Psoas muscle (tissue), 8 donors: ENCODE measurements around the gene CD2AP. TPM values are rescaled to one million over a fixed set of nuclear protein-coding genes. Genes with fewer than 3 reads are reported as not detected.

Experiments
- ATAC-seq, 4 donors: fragments of 200-7000 bp; cut with Tn5 transposase; one replicate each; pipeline ENCODE4 v1.9.1; 2020; ENCODE audit warnings: moderate library complexity in 3 of 4, mild to moderate bottlenecking in 2 of 4
- DNase-seq, 2 donors: peaks; one replicate each; pipeline ENCODE4 v3.0.0-alpha.2; 2020
- H3K27ac ChIP-seq: fragments of 200-600 bp; one replicate; pipeline ENCODE4 v1.8.0; 2022
- H3K27me3 ChIP-seq, 3 donors: fragments of 200-600 bp in 1 of 3; one replicate each; pipeline versions ENCODE4 v1.6.1 to v1.8.0; 2013 to 2022; ENCODE audit warnings: low read length in 2 of 3, mild to moderate bottlenecking in 2 of 3, moderate library complexity in 1 of 3; ENCODE audit not compliant: insufficient read depth in 3 of 3
- H3K36me3 ChIP-seq, 2 donors: fragments of 200-600 bp in 1 of 2; one replicate each; pipeline versions ENCODE4 v1.6.1 to v1.8.0; 2013 to 2022; ENCODE audit warnings: low read depth in 1 of 2, mild to moderate bottlenecking in 1 of 2, moderate library complexity in 1 of 2; ENCODE audit not compliant: insufficient read depth in 1 of 2
- H3K4me1 ChIP-seq: fragments of 200-600 bp; one replicate; pipeline ENCODE4 v1.8.0; 2022
- H3K4me3 ChIP-seq: fragments of 200-600 bp; one replicate; pipeline ENCODE4 v1.8.0; 2022; ENCODE audit warnings: mild to moderate bottlenecking
- H3K9me3 ChIP-seq: fragments of 200-600 bp; one replicate; pipeline ENCODE4 v1.8.0; 2022
- WGBS, 3 donors: extraction: QIAGEN DNeasy Blood & Tissue Kit; methylation state at CpG; one replicate each; pipeline versions ENCODE4 v1.1.6 to v1.1.7; 2013; 5-methylcytosine and 5-hydroxymethylcytosine counted together
- intact Hi-C, 2 donors: fragments of 100-400 bp; cut with DNase I; formaldehyde crosslinking; loops; one replicate each; pipeline versions ENCODE4 v1.11.0 to v1.14.2; 2022
- polyA plus RNA-seq, 3 donors: library from polyadenylated mRNA; stranded (reverse); fragments of 200-250 nt; gene quantifications; one replicate each; pipeline ENCODE4 v1.2.3, GENCODE V29; 2013
- total RNA-seq, 4 donors: library from RNA; stranded (reverse); fragmentation: NEBNext Ultra II Directional in 2 of 4; extraction: Animal tissue kit (Norgen Biotek cat#: 25700) in 2 of 4; gene quantifications; one replicate each; pipeline versions ENCODE4 v1.2.1 to v1.2.4, GENCODE V29; 2021 to 2023
- TF ChIP-seq, protein P1 (sequence below): fragments of 200-600 bp; IDR thresholded peaks from one replicate; pipeline ENCODE4 v1.8.0; 2022; ENCODE audit warnings: antibody characterized with exemption
- donor health status: healthy with polysubstance abuse.
- donor health status: DM: no; HTN: no; CAD: no; lungs with moderate emphysema.
- donor health status: Bipolar disorder and iron deficiency.
- donor health status: healthy.
- donor health status: DM: yes; HTN: yes; CAD: no.
- donor health status: DM: no; HTN: no; CAD: no.
- donor health status: DM: no; HTN: no; CAD: no.
- donor health status: DM: yes; HTN: yes; CAD: no.

The CD2AP gene
- total and polyA plus RNA-seq, 7 donors, result 3.4 to 11.7 (median 8.3) TPM

DNA sequence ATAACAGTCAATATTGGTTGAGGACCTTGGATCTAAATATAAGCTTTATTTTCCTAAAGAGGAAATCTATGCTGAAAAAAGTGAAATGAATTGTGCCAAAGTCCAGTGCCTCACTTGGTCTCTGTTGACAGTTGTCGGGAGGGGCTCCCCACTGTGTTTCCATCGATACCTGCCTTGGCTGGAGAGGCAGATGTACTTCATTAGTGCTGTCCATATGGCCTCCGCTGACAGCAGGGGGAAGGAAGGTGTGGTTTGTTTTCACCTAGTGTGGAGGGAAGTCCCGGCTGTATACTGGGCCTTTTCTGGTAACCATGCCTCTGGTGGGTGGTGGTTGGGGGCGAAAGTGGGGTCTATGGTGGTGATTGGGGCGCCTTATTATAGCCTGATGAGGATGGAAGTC is 42.7 kb downstream of the CD2AP start:
- Histone ChIP-seq H3K27ac (no peak overlapping the region), H3K27me3 (no peaks in the 10 kb centered on the region), H3K36me3 (no peaks in the 10 kb centered on the region), H3K4me1 (no peaks in the 10 kb centered on the region), H3K4me3 (no peak overlapping the region), H3K9me3 (no peaks in the 10 kb centered on the region)
- ATAC-seq, result no peak
- TF ChIP-seq, protein P1, sequence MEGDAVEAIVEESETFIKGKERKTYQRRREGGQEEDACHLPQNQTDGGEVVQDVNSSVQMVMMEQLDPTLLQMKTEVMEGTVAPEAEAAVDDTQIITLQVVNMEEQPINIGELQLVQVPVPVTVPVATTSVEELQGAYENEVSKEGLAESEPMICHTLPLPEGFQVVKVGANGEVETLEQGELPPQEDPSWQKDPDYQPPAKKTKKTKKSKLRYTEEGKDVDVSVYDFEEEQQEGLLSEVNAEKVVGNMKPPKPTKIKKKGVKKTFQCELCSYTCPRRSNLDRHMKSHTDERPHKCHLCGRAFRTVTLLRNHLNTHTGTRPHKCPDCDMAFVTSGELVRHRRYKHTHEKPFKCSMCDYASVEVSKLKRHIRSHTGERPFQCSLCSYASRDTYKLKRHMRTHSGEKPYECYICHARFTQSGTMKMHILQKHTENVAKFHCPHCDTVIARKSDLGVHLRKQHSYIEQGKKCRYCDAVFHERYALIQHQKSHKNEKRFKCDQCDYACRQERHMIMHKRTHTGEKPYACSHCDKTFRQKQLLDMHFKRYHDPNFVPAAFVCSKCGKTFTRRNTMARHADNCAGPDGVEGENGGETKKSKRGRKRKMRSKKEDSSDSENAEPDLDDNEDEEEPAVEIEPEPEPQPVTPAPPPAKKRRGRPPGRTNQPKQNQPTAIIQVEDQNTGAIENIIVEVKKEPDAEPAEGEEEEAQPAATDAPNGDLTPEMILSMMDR, result no peak
- intact Hi-C loops, result no loop called here
- 79 to 85% (median 82%) methylated on average over 6 of the region's 6 CpGs for WGBS, 3 donors
- no peak for DNase-seq

DNA sequence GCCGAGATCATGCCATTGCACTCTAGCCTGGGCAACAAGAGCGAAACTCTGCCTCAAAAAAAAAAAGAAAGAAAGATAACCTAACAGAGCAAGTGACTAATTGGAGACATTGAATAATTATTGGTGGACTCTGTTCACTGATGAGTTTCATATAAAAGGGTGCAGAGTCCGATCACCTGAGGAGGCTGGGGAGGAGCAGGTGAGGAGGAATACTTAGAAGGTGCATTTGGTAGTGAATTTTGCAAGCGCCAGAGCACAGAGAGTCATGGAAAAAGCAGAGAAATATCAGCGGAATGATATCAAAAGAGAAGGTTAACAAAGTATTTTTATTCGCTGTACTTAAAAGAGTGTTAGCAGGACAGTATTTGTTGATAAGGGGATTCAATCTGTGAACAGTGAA is 44.4 kb downstream of the CD2AP start:
- TF ChIP-seq, protein P1, result no peak
- no peaks in the 10 kb centered on the region for H3K36me3 ChIP-seq
- WGBS, 3 donors, result 93 to 98% (median 95%) methylated on average over 6 of the region's 6 CpGs
- no peak overlapping the region for H3K27ac ChIP-seq
- H3K4me1 ChIP-seq, result no peaks in the 10 kb centered on the region
- ATAC-seq (no peak), DNase-seq (no peak)
- no peaks in the 10 kb centered on the region for H3K9me3 ChIP-seq
- intact Hi-C loops, result no loop called here
- no peak overlapping the region for H3K4me3 ChIP-seq
- no peaks in the 10 kb centered on the region for H3K27me3 ChIP-seq

DNA sequence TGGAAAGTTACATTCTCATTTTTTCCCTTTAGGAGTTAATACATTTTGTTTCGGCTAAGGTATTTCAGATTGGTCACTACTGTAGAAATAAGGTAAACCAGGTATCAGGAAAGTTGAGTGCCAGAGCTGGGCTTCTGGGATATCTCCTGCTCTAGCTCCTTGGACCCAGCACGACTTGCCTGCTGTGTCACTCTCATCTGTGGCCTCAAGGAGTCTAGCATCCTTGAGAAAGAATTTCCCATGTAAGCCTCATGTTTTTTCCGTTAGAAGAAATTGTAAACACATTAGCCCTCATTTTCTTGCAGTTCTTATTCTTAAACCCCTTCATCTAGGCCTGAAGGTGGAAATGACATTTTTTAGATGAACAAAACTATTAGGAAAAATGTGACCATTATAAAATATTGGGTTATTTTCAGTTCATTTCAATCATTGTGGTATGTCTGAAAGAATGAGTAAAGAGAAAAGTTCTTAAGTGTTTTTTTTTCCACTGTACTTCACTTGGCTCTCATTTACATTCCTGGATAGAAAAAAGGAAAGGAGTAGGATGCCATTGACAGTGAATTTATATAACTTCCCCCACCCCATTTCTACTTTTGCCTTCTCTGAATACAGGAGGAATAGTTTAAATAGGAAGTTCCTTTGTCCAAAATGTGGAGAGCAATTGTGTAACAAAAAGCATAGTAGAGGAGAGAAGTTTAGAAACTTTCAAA is 46.7 kb downstream of the CD2AP start:
- Histone ChIP-seq H3K27ac (no peak overlapping the region), H3K36me3 (no peaks in the 10 kb centered on the region), H3K4me1 (no peaks in the 10 kb centered on the region), H3K4me3 (no peak overlapping the region), H3K27me3 (no peaks in the 10 kb centered on the region), H3K9me3 (no peaks in the 10 kb centered on the region)
- 79 to 85% (median 81%) methylated on average over 3 of the region's 3 CpGs for WGBS, 3 donors
- TF ChIP-seq, protein P1, result no peak
- no peak for DNase-seq
- ATAC-seq, result no peak
- intact Hi-C loops, result no loop called here

DNA sequence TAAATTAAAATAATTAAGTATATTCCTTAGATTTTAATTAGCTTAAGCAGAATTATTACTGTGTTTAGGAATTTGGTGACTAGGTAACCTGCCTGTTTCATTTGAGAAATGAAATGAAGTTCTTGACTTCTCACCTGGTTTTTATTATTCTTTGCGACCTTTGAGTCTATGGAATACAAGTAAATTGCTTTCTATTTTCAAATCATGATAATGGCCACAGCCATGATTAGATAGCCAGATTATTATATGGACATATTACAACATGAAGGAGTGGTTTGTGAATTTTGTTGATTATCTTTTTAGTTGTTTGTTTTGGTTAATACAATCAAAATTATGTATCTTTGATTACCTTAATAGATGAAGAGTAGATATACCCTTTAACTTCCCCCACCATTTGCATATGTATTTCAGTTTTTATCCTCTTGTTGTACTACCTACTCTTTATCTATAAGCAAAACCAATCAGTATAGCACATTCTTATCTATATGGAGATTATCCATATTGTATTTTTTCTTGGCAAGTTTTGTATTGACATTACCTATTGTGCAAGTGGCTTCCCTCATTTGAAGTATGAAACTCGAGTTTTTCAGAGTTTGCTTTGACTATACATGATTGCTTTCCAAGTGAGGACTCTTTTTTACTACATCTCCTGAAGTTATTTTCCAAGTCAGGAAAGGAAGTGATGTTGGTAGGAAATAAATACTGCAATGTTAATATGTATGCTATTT is 47.9 kb downstream of the CD2AP start:
- DNase-seq (no peak), ATAC-seq (no peak)
- Histone ChIP-seq H3K27me3 (no peaks in the 10 kb centered on the region), H3K27ac (no peak overlapping the region), H3K9me3 (no peaks in the 10 kb centered on the region), H3K4me1 (no peaks in the 10 kb centered on the region), H3K36me3 (no peaks in the 10 kb centered on the region), H3K4me3 (no peak overlapping the region)
- TF ChIP-seq, protein P1, result no peak
- WGBS, 3 donors, result 82 to 87% (median 82%) methylated on average over 2 of the region's 2 CpGs
- intact Hi-C loops, result no loop called here
